SKM-1 treated with dmso at 0.1 percent for 144 hours (cell line): ENCODE data around the gene IL1RAPL1.

Experiments
- DNase-seq: peaks from one replicate; lab custom pipeline; 2025; ENCODE audit not compliant: unreplicated experiment; lab: John Stamatoyannopoulos, UW

The IL1RAPL1 gene

GRCh38 chrX:28960063-28960462, 372.8 kb downstream of the IL1RAPL1 start:
- DNase-seq = no peak

GRCh38 chrX:28966331-28966730, 379.1 kb downstream of the IL1RAPL1 start:
- no peak for DNase-seq

GRCh38 chrX:28969126-28969525, 381.9 kb downstream of the IL1RAPL1 start:
- no peak for DNase-seq

GRCh38 chrX:28979877-28980276, 392.6 kb downstream of the IL1RAPL1 start:
- no peak for DNase-seq

GRCh38 chrX:28981952-28982351, 394.7 kb downstream of the IL1RAPL1 start:
- no peak for DNase-seq

- DNase-seq = no peak
Measured at GRCh38 chrX:28988246-28988645, 401.0 kb downstream of the IL1RAPL1 start.

- no peak for DNase-seq
Measured at GRCh38 chrX:28997706-28998463, 410.6 kb downstream of the IL1RAPL1 start.

- DNase-seq = no peak
Measured at GRCh38 chrX:28998609-28999135, 411.4 kb downstream of the IL1RAPL1 start.

GRCh38 chrX:29012867-29013266, 425.6 kb downstream of the IL1RAPL1 start:
- DNase-seq = no peak

GRCh38 chrX:29023207-29023606, 436.0 kb downstream of the IL1RAPL1 start:
- DNase-seq = no peak

GRCh38 chrX:29024871-29025270, 437.6 kb downstream of the IL1RAPL1 start:
- DNase-seq = peak; percentile 1

GRCh38 chrX:29039501-29039900, 452.3 kb downstream of the IL1RAPL1 start:
- DNase-seq = no peak

- DNase-seq = no peak
Measured at GRCh38 chrX:29040160-29040559, 452.9 kb downstream of the IL1RAPL1 start.

- no peak for DNase-seq
Measured at GRCh38 chrX:29042341-29042740, 455.1 kb downstream of the IL1RAPL1 start.

- DNase-seq = no peak
Measured at GRCh38 chrX:29043746-29044145, 456.5 kb downstream of the IL1RAPL1 start.

GRCh38 chrX:29044423-29045184, 457.4 kb downstream of the IL1RAPL1 start:
- no peak for DNase-seq

- DNase-seq = no peak
Measured at GRCh38 chrX:29065477-29065876, 478.2 kb downstream of the IL1RAPL1 start.

- no peak for DNase-seq
Measured at GRCh38 chrX:29066516-29066915, 479.3 kb downstream of the IL1RAPL1 start.

- no peak for DNase-seq
Measured at GRCh38 chrX:29067351-29067750, 480.1 kb downstream of the IL1RAPL1 start.

GRCh38 chrX:29071525-29072320, 484.5 kb downstream of the IL1RAPL1 start:
- DNase-seq = no peak

- DNase-seq = no peak
Measured at GRCh38 chrX:29082558-29082957, 495.3 kb downstream of the IL1RAPL1 start.
